Lower leg skin (tissue), 3 donors: ENCODE results near the gene TMEM129.

Source experiments
- POLR2A ChIP-seq, 2 donors: fragments of 450-650 bp; IDR thresholded peaks; one replicate each; pipeline ENCODE4 v1.6.1; 2016 to 2017; ENCODE audit warnings: antibody characterized with exemption in 2 of 2, mild to moderate bottlenecking in 1 of 2, moderate library complexity in 1 of 2
- TF ChIP-seq, protein P1 (sequence below), 3 donors: fragments of 450-650 bp; IDR thresholded peaks; one replicate each; pipeline ENCODE4 v1.5.1; 2016; ENCODE audit warnings: antibody characterized with exemption in 3 of 3, mild to moderate bottlenecking in 3 of 3, moderate library complexity in 2 of 3

- TF ChIP-seq, protein P1, sequence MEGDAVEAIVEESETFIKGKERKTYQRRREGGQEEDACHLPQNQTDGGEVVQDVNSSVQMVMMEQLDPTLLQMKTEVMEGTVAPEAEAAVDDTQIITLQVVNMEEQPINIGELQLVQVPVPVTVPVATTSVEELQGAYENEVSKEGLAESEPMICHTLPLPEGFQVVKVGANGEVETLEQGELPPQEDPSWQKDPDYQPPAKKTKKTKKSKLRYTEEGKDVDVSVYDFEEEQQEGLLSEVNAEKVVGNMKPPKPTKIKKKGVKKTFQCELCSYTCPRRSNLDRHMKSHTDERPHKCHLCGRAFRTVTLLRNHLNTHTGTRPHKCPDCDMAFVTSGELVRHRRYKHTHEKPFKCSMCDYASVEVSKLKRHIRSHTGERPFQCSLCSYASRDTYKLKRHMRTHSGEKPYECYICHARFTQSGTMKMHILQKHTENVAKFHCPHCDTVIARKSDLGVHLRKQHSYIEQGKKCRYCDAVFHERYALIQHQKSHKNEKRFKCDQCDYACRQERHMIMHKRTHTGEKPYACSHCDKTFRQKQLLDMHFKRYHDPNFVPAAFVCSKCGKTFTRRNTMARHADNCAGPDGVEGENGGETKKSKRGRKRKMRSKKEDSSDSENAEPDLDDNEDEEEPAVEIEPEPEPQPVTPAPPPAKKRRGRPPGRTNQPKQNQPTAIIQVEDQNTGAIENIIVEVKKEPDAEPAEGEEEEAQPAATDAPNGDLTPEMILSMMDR (IDR thresholded peaks at IDR 0.05): no peak
- no peak for TF ChIP-seq POLR2A (IDR thresholded peaks at IDR 0.05)
These were observed 36.5 kb downstream of the TMEM129 start for GRCh38 chr4:1684506-1685234.
